Transverse colon (tissue), 4 donors: ENCODE results near the gene TM4SF5. TPM values are rescaled to one million over a fixed set of nuclear protein-coding genes. Genes with fewer than 3 reads are reported as not detected.
A peak's percentile ranks its signal among the peaks of the same experiment; 100 is the strongest.

Experiments
- DNase-seq: peaks from one replicate; pipeline ENCODE4 v3.0.0-alpha.2; 2019
- H3K27ac ChIP-seq, 4 donors: fragments of 200-600 bp; sonication (generic); 2 replicates each; pipeline ENCODE4 v1.5.1; 2016 to 2018; ENCODE audit warnings: inconsistent platforms in 4 of 4
- H3K27me3 ChIP-seq: fragments of 200-600 bp; sonication (generic); 2 replicates; pipeline ENCODE4 v1.5.1; 2017; ENCODE audit warnings: inconsistent platforms
- H3K36me3 ChIP-seq, 4 donors: fragments of 200-600 bp; sonication (generic); 2 replicates each; pipeline ENCODE4 v1.5.1; 2017 to 2019; ENCODE audit warnings: inconsistent platforms in 4 of 4
- H3K4me1 ChIP-seq, 4 donors: fragments of 200-600 bp; sonication (generic); 2 replicates each; pipeline ENCODE4 v1.5.1; 2017 to 2020; ENCODE audit warnings: inconsistent platforms in 4 of 4
- H3K4me3 ChIP-seq, 4 donors: fragments of 200-600 bp; sonication (generic); 1 replicate in 1 of 4; 2 replicates in 3 of 4; pipeline versions ENCODE4 v1.5.1 to v1.6.1; 2017 to 2019; ENCODE audit warnings: inconsistent platforms in 4 of 4
- H3K9me3 ChIP-seq, 2 donors: fragments of 200-600 bp; sonication (generic); 2 replicates each; pipeline ENCODE4 v1.5.1; 2017 to 2019; ENCODE audit warnings: inconsistent platforms in 2 of 2
- EP300 ChIP-seq: sonication (generic); formaldehyde crosslinking; IDR thresholded peaks from one replicate; pipeline ENCODE4 v1.6.1; 2017; ENCODE audit warnings: antibody characterized with exemption, low read depth
- POLR2A ChIP-seq: fragments of 450-650 bp; IDR thresholded peaks from one replicate; pipeline ENCODE4 v1.6.1; 2016; ENCODE audit warnings: antibody characterized with exemption, mild to moderate bottlenecking, moderate library complexity
- POLR2AphosphoS5 ChIP-seq, 3 donors: sonication (generic); formaldehyde crosslinking; IDR thresholded peaks; one replicate each; pipeline ENCODE4 v1.6.1; 2016; ENCODE audit warnings: antibody characterized with exemption in 3 of 3
- WGBS, 2 donors: methylation state at CpG; one replicate each; pipeline ENCODE4 v1.1.5; 2018; ENCODE audit warnings: low coverage in 1 of 2; 5-methylcytosine and 5-hydroxymethylcytosine counted together
- in situ Hi-C, 4 donors: fragments of 200-750 bp; cut with MboI; loops; one replicate each; pipeline versions ENCODE4 v1.15.0 to v1.15.1; 2017; ENCODE audit warnings: low sequenced_read_pairs in 3 of 4, low pct_ligation_motif_present in 1 of 4, low pct_unique_long_range_greater_than_20kb in 1 of 4
- intact Hi-C: fragments of 100-400 bp; cut with DNase I; formaldehyde crosslinking; loops from one replicate; pipeline ENCODE4 v1.15.1; 2023; ENCODE audit warnings: low total_unique reads
- total RNA-seq, 4 donors: library from RNA; depleted of rRNA; stranded (reverse); fragments of >200 nt; gene quantifications; one replicate each; pipeline ENCODE4 v1.1.0, GENCODE V29; 2016
- TF ChIP-seq, protein P1 (sequence below), 5 experiments: fragments of 200-600 bp in 3 of 5; fragments of 450-650 bp in 2 of 5; sonication (generic) in 3 of 5; IDR thresholded peaks; 1 replicate in 2 of 5; 2 replicates in 3 of 5; pipeline ENCODE4 v1.5.1; 2016 to 2017; ENCODE audit warnings: antibody characterized with exemption in 5 of 5, inconsistent platforms in 3 of 5, mild to moderate bottlenecking in 2 of 5, moderate library complexity in 1 of 5

Gene TM4SF5
- total RNA-seq, 4 donors from 2014 or later, result 5.2 to 42.6 (median 26.1) TPM

GRCh38 chr17:4728124-4728523 lies 43.6 kb upstream of the TM4SF5 start:
- H3K27me3 ChIP-seq, result no peaks in the 10 kb centered on the region
- no peaks in the 10 kb centered on the region for H3K9me3 ChIP-seq
- H3K4me1 ChIP-seq, result peaks cover 0 to 16% (median 13%) of the 10 kb centered on the region in 4 donors
- no peak for DNase-seq
- intact Hi-C loops (no loop called here), in situ Hi-C loops (no loop called here)
- 44 to 57% methylated on average over 3 of the region's 3 CpGs for WGBS, 2 donors
- TF ChIP-seq POLR2A, result no peak
- TF ChIP-seq, protein P1, sequence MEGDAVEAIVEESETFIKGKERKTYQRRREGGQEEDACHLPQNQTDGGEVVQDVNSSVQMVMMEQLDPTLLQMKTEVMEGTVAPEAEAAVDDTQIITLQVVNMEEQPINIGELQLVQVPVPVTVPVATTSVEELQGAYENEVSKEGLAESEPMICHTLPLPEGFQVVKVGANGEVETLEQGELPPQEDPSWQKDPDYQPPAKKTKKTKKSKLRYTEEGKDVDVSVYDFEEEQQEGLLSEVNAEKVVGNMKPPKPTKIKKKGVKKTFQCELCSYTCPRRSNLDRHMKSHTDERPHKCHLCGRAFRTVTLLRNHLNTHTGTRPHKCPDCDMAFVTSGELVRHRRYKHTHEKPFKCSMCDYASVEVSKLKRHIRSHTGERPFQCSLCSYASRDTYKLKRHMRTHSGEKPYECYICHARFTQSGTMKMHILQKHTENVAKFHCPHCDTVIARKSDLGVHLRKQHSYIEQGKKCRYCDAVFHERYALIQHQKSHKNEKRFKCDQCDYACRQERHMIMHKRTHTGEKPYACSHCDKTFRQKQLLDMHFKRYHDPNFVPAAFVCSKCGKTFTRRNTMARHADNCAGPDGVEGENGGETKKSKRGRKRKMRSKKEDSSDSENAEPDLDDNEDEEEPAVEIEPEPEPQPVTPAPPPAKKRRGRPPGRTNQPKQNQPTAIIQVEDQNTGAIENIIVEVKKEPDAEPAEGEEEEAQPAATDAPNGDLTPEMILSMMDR (IDR thresholded peaks at IDR 0.05), result no peak
- no peak for TF ChIP-seq POLR2AphosphoS5 (IDR thresholded peaks at IDR 0.05)
- TF ChIP-seq EP300, result no peak
- no peak overlapping the region for H3K4me3 ChIP-seq
- no peak overlapping the region for H3K27ac ChIP-seq
- H3K36me3 ChIP-seq, result no peaks in the 10 kb centered on the region

DNA sequence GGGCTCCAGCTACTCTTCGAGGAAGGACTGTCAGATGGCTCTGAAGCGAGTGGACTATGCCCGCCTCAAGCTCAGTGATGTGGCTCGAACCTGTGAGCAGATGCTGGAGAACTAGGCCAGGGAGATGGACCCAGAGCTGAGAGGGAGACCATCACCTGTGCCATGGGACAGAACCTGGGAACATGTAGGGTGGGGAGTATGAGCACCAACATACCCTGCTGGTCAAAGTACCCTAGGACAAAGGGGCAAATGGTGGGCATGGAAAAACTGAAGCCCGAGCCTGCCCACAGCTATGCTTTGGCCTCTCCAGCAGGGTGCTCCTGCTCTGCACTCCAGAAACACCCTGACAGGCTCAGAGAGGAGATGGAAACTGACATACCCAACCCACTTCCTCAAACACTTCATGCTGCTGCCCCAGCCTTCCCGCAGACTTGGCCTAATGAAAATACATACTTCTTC lies 38.6 kb upstream of the TM4SF5 start:
- Histone ChIP-seq H3K27ac (peak overlapping the region in 2 of 4 donors; percentile 30 to 32), H3K27me3 (no peaks in the 10 kb centered on the region), H3K4me3 (no peak overlapping the region), H3K4me1 (peaks cover 0 to 19% (median 13%) of the 10 kb centered on the region in 4 donors), H3K36me3 (no peaks in the 10 kb centered on the region), H3K9me3 (no peaks in the 10 kb centered on the region)
- TF ChIP-seq EP300 (no peak), POLR2A (no peak)
- TF ChIP-seq, protein P1 (IDR thresholded peaks at IDR 0.05), result peak in 2 of 5 experiments; percentile 12 to 29
- intact Hi-C loops, result loop anchor here (5.0 to 10.0 kb wide), 3 partner anchors 52 to 379 kb away; partner anchors contain the start of genes C17orf107, GLTPD2, VMO1 and ZNF232
- DNase-seq, result no peak
- 75 to 100% methylated on average over 1 to 6 of the region's 6 CpGs for WGBS, 2 donors
- in situ Hi-C loops, result loop anchor here in 2 of 4 donors (10.0 kb wide), 2 partner anchors 52 to 152 kb away; partner anchors contain the start of genes GLTPD2 (in 1 of the 2) and VMO1 (in 1 of the 2)

GRCh38 chr17:4734857-4735475 lies 36.7 kb upstream of the TM4SF5 start:
- no peaks in the 10 kb centered on the region for H3K36me3 ChIP-seq
- in situ Hi-C loops, result loop anchor here in 2 of 4 donors (10.0 kb wide), 2 partner anchors 50 to 150 kb away; partner anchors contain the start of genes GLTPD2 (in 1 of the 2) and VMO1 (in 1 of the 2)
- H3K4me1 ChIP-seq, result peaks cover 6 to 30% (median 25%) of the 10 kb centered on the region in 4 donors
- no peak overlapping the region for H3K4me3 ChIP-seq
- H3K27me3 ChIP-seq, result no peaks in the 10 kb centered on the region
- 91 to 100% methylated on average over 1 to 8 of the region's 8 CpGs for WGBS, 2 donors
- DNase-seq, result no peak
- H3K9me3 ChIP-seq, result no peaks in the 10 kb centered on the region
- intact Hi-C loops, result loop anchor here (5.0 to 10.0 kb wide), 3 partner anchors 50 to 377 kb away; partner anchors contain the start of genes C17orf107, GLTPD2, VMO1 and ZNF232
- TF ChIP-seq POLR2AphosphoS5 (IDR thresholded peaks at IDR 0.05) (no peak), POLR2A (no peak)
- TF ChIP-seq, protein P1 (IDR thresholded peaks at IDR 0.05), result no peak
- no peak overlapping the region for H3K27ac ChIP-seq

GRCh38 chr17:4735876-4736651 lies 35.6 kb upstream of the TM4SF5 start:
- TF ChIP-seq POLR2AphosphoS5 (IDR thresholded peaks at IDR 0.05) (peak in 1 of 3 donors; percentile 23), POLR2A (no peak)
- TF ChIP-seq, protein P1 (IDR thresholded peaks at IDR 0.05), result no peak
- Histone ChIP-seq H3K36me3 (no peaks in the 10 kb centered on the region), H3K4me1 (peaks cover 6 to 25% (median 21%) of the 10 kb centered on the region in 4 donors), H3K27ac (peak overlapping the region in 2 of 4 donors; percentile 14 to 21), H3K27me3 (no peaks in the 10 kb centered on the region), H3K4me3 (no peak overlapping the region), H3K9me3 (no peaks in the 10 kb centered on the region)
- intact Hi-C loops, result loop anchor here (10.0 kb wide), 2 partner anchors 49 to 159 kb away; partner anchors contain the start of genes C17orf107, GLTPD2 and VMO1
- in situ Hi-C loops, result loop anchor here in 2 of 4 donors (10.0 kb wide), 2 partner anchors 49 to 149 kb away; partner anchors contain the start of genes GLTPD2 (in 1 of the 2) and VMO1 (in 1 of the 2)
- WGBS, 2 donors, result 71 to 74% methylated on average over 8 to 9 of the region's 9 CpGs
- no peak for DNase-seq
